ENCODE measurements around the gene TBCA. TPM values are rescaled to one million over a fixed set of nuclear protein-coding genes. Genes with fewer than 3 reads are reported as not detected.

TBCA gene
- total RNA-seq, 1 experiment from 2014 or later = 330 TPM

- WGBS (ENCODE audit: extremely low coverage, insufficient read length, low lambda C conversion rate) = no CpG with 5 or more reads among the region's 2 CpGs
- no peak for TF ChIP-seq CTCF (conservative IDR thresholded peaks at IDR 0.05)
These were observed 40.5 kb upstream of the TBCA start for GRCh38 chr5:77816686-77817085.

More at GRCh38 chr5:77816686-77817085, 40.5 kb upstream of the TBCA start:
- Mint-ChIP-seq H3K9me3 (no peaks in the 10 kb centered on the region), H3K27me3 (ENCODE audit: low read depth) (peaks cover 51% of the 10 kb centered on the region), H3K27ac (no peak overlapping the region), H3K4me3 (no peak overlapping the region), H3K4me1 (no peaks in the 10 kb centered on the region), H3K36me3 (ENCODE audit: insufficient read depth in 1 of 3, low read depth in 3 of 3) (no peaks in the 10 kb centered on the region; a peak in 1 of 7 replicates)
- Histone ChIP-seq H3K79me2 (ENCODE audit: insufficient read depth, low read length) (no peaks in the 10 kb centered on the region), H2BK120ac (ENCODE audit: low read depth, low read length, poor library complexity, severe bottlenecking) (no peak overlapping the region), H2BK5ac (ENCODE audit: insufficient read length, low read length) (no peak overlapping the region), H3T11ph (ENCODE audit: low read length) (no peak overlapping the region), H3K9ac (ENCODE audit: extremely low read depth, insufficient read length, low read length) (no peak overlapping the region), H3K9me3 (ENCODE audit: control insufficient read depth, low read depth, low read length) (no peaks in the 10 kb centered on the region), H2BK15ac (ENCODE audit: low read depth, low read length) (no peak overlapping the region), H3K79me1 (ENCODE audit: insufficient read depth, low read depth, low read length, poor library complexity, severe bottlenecking) (no peaks in the 10 kb centered on the region), H2AFZ (ENCODE audit: low read length) (no peak overlapping the region), H2BK12ac (ENCODE audit: insufficient read length, low read depth, low read length) (no peak overlapping the region), H3K56ac (ENCODE audit: insufficient read length, low read depth, low read length) (no peak overlapping the region), H4K20me1 (ENCODE audit: control insufficient read depth, insufficient read depth, insufficient read length) (no peaks in the 10 kb centered on the region), H2BK20ac (ENCODE audit: low read depth, low read length, poor library complexity, severe bottlenecking) (no peak overlapping the region), H4K5ac (ENCODE audit: insufficient read length, low read depth, low read length) (no peak overlapping the region), H2AK5ac (ENCODE audit: insufficient read length, low read length) (no peak overlapping the region), H3K4me2 (ENCODE audit: insufficient read depth, insufficient read length, low read length) (no peak overlapping the region), H3K23me2 (ENCODE audit: insufficient read length, low read depth, low read length, poor library complexity, severe bottlenecking) (no peaks in the 10 kb centered on the region), H3K14ac (ENCODE audit: insufficient read depth, low read length) (no peak overlapping the region), H3K4ac (ENCODE audit: low read depth, low read length) (no peak overlapping the region), H3K27me3 (ENCODE audit: insufficient read depth, low read length) (no peaks in the 10 kb centered on the region), H3K23ac (ENCODE audit: insufficient read length, low read depth, low read length) (no peak overlapping the region), H3K18ac (ENCODE audit: insufficient read length, low read depth, low read length) (no peak overlapping the region), H3K4me1 (ENCODE audit: insufficient read depth, low read length) (no peaks in the 10 kb centered on the region), H4K91ac (ENCODE audit: insufficient read length, low read depth, low read length) (no peak overlapping the region), H3K27ac (ENCODE audit: insufficient read length, low read depth, low read length) (no peak overlapping the region), H4K8ac (replicated peaks; ENCODE audit: insufficient read length, low read depth, low read length) (no peak overlapping the region)
- no peak for DNase-seq

Data from H9 (cell line).